Measurements from ENCODE around the gene RASGRF2.
"Not testable (repeated sequence)": the region's sequence is repeated elsewhere in the genome, so short reads cannot be mapped to it uniquely, and the experiment has no call there.

The RASGRF2 gene

DNA sequence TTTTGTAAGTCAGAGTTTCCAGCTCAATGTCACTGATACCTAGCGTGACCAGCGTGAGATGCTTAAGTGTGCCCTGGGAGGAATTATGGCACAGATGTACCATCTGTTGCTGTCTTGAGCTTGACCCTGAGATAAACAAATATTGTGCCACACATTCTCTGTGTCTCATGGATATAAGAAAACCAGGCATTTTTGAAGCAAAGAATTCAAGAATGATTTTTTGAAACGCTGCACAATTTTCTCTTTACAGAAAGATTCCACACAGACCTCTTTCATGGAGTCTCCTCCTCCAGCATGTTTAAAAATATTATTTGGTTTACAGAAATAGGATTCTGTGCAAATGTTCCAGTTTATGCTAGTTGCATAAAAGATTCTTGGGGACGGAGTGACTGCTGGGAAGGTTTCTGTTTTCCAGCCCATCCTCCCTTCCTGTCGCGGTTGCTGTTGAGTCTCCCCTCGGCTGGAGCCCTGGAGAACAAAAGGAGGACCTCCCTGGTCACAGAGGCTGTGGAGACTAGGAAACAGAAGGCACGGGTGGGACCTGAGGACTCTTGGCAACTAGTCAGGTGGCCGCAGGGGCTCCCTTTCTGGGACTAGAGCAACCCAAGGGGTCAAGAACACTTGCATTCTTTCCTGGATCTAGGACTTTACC is 120.8 kb downstream of the RASGRF2 start:
- DNase-seq: no peak

DNA sequence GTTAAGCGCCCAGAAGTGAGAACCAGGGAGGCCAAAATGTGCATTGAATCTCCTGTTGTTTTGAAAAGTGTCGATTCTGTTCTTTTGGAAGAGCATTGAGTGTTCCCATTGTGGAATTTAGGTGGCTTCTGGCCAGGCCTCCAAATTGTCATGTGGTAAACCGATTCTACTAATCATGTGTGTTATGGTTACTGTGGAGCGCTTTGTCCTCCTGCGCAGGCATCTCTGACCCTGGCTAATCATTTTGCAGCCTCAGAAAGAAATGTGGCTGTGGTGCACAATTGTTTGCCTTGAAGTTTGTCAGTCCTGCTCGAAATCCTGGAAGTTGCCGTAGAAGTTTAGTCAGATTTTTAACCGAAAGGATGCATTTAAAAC is 121.3 kb downstream of the RASGRF2 start:
- DNase-seq: no peak

DNA sequence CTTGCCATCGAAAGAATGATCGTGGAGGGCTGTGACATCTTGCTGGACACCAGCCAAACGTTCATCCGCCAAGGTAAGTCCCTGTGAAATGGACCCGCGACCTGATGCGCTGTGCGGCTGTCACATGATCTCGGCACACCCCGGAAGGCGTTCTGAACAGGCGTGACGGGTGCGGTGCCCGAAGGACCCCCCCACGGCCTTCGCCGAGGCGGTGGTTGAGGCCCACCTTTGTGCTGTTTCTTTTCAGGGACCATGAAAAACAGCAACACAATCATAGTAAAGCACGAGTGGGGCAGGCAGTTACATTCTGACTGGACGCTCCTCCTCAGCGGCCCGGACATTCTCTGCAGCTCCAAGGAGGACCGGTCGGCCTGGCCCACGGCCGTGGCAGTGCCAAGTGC is 126.7 kb downstream of the RASGRF2 start:
- DNase-seq: no peak

DNA sequence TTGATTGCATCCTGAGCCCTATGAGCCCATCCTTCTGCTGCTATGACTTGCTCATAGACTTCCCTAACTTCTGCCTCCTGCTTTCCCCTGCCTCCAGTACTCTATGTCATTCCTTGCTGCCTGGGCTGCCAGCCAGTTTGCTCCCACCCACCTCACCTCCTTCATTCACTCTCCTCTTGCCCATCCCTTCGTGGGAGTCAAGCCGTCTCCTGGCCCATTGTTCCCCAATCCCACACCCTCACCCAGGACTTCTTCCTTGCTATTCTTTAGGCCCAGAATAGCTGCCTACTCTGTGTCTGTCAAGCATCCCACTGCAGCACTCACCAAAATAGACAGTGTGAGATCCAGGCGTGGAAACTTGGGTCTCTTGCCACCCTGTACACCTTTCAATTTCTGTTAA is 131.0 kb downstream of the RASGRF2 start:
- no peak for DNase-seq

DNA sequence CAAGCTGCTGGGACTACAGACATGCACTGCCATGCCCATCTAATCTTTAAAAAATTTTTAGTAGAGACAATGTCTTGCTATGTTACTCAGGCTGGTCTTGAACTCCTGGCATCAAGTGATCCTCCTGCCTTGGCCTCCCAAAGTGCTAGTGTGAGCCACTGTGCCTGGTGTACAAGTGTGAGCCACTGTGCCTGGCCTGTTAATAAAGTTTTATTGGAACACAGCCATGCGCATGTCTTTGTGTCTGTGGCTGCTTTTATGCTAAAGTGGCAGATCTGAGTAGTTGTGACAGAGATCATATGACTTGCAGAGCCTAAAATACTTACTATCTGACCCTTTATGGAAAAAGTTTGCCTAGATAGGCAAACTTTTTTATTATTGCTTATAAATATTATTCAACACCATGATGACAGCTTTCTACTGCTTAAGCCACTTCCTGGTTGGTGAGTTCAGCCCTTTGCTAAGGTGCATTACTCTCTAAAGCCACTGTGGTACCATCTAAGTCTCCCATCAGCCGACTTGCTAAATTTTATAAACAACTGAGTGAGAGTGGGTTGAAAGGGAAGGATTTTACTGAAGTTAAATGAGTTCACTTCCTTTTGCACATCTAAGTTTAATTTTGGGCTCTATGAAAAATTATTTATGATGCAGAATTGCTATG is 133.5 kb downstream of the RASGRF2 start:
- no peak for DNase-seq

DNA sequence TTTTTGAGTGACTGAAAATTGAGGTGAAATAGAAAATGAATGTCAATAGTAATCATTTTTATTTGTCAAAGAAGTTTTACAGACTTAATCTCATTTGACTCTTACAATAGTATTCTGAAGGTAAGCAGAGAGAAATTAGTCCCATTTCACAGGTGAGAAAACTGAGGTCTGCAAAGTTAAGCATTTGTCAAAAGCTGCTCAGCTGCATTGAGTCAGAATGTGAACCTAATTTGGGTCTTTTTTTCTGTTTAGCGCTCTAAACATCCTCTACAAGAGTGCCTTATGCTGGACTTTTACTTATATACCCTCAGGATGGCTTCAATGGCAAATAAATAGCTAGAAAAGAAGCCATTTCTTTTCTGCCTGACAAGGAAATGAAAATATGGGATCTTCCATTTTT is 135.7 kb downstream of the RASGRF2 start:
- DNase-seq: no peak

DNA sequence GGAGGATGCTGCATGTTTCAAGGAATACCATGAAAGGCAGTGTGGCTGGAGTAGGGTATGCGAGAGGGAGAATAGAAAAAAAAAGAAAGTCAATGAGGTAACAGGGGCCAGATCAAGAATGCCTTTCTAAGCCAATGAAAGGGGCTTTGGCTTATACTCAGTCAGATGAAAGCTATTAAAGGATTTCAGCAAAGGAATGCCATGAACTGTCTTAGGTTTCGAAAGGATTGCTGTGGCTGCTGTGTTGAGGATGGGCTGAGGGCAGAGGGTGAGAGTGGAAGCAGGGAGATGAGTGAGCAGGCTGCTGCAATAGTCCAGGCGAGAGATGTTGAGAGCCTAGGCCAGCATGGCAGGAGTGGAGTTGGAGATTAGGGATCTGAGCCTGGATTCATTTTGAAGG is 137.6 kb downstream of the RASGRF2 start:
- DNase-seq: no peak

DNA sequence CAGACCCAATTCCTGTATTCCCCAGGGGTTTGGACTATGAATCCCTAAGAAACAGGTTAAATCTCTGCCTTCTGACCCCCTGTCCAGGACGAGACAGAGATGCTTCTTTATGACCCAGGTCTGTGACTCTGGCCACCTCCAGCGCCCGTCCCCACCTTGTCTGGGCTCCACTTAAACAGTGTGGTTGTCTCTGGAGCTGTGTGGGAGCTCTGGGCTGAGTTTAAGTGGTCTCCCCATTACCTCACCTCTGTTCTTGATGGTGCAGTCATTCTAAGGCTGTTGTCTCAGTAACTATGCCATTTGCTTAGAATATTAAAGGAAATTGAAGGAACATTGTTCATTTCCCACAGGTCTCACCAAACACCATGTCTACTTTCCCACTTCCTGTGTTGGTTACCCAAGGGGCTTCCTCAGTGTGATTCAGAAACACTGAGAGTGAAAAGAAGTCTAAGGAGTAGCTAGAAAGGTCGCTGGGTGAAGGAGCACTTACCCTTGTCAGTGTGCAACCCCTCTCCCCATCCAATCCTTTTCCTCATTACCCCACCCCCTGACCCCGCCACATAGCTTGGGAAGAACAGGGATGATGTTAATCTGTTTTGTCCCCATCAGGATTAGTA is 145.2 kb downstream of the RASGRF2 start:
- DNase-seq: no peak

DNA sequence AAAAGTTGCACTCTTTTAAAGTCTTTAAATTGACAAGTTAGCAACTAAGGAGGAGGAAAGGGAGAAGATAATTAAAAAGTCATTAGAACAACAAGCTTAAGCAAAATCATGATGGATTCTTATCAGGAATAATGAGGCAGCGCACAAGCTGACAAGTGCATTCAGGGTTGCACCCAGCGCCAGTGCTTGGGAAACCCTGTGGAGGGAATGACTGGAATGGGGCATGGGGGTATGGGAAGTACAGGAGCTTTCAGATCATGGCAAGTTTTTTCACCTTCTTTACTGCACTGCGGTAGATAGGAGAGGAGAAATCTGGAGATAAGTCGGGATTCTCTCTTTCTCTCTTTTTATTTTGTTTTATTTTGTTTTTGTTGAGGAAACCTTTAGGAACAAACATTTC is 155.1 kb downstream of the RASGRF2 start:
- DNase-seq: no peak

DNA sequence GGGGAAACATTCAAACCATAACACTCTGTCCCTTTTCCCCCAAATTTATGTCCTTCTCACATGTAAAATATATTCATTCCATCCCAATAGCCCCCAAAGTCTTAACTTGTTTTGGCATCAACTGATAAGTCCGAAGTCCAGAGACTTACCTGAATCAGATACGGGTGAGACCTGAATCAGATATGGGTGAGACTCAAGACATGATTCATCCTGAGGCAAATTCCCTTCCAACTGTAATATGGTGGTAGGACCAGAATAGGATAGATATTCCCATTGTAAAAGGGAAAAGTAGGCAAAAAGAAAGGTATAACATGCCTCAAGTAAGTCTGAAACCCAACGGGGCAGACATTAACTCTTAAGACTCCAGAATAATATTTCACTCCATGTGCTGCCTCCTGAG is 157.4 kb downstream of the RASGRF2 start:
- DNase-seq: no peak

DNA sequence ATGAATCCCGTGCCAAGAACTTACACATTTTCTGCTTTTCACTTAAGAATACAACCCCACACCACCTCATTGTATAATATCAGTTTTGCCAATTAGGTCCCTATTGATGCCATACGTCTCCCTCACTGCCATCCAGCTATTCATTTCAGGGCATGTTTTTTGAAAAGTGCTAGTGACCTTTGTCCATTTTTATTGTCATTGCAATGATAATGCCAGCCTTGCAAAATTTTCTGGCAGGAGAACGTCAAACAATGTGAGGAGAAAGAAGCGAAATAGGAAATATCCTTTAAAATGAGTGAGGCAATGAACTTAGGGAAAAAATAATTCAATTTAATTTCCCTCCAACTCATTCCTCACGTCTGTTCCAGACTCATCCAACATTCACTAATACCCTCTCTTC is 161.1 kb downstream of the RASGRF2 start:
- no peak for DNase-seq

DNA sequence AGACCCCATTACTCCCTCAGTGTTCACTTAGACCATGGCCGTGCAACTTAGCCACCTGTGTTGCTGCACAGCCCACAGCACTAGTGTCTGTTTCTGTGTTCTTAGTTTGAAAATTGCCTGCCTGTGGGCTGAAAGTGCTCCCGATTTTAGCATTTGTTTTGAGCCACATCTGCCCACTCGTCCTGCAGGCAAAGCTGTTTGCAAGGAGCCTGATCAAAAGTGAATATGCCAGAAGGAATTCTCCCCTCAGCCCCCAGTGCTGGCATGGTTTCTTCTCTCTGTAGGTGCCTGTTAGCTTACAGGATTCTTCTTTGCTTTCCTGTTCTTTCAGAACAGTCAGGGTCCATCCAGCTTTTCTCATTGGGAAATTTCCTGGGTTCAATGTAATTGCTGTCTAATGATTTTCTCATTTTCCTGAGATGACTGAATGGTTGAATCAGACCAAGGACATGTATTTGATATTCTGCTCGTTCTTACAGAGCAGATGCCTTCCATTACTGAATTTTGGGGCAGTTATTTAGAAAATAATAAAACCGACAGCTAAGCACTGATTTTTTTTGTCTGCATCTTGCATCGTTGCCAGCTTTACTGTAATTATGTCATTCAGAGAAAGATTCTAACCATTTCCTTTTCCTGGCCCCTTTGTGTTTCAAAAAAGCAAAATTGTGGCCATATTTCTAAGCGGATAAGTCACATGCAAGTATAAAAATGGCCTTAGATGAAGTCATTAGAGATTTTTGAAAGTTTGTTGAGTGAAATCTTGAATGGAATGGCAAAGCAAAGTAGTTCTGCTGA is 161.9 kb downstream of the RASGRF2 start:
- DNase-seq: no peak

DNA sequence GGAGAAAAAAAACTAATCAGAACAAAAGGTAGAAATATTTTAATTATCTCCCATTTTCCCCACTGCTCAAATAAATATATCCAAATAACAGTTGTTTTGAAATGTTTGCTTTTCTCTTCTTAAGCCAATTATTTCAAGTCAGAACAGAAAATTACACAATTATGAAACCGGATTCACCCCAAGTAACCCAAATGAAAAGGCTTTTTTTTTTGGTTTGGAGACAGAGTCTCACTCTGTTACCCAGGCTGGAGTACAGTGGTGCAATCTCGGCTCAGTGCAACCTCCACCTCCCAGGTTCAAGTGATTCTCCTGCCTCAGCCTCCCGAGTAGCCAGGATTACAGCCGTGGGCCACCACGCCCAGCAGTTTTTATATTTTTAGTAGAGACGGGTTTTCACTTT is 164.5 kb downstream of the RASGRF2 start:
- not testable (repeated sequence) for DNase-seq

DNA sequence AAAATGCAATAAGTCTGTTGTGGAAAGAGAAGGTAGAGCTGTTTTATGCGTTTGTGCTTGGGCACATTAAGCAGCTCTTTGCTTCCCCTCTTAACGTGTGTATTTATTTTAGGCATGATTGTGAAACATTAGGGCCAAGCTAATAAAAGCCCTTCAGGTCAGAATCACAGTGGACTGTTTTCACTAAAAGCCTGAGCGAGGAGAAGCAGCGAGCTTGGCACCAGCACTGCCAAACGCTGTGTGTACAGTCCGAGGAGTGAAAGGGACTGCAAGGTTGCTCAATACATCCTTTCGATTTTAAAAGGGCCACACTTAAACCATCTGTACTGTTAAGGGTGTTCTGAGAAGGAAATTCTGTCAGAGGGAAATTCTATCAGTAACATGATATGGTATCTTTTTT is 165.8 kb downstream of the RASGRF2 start:
- DNase-seq: no peak

DNA sequence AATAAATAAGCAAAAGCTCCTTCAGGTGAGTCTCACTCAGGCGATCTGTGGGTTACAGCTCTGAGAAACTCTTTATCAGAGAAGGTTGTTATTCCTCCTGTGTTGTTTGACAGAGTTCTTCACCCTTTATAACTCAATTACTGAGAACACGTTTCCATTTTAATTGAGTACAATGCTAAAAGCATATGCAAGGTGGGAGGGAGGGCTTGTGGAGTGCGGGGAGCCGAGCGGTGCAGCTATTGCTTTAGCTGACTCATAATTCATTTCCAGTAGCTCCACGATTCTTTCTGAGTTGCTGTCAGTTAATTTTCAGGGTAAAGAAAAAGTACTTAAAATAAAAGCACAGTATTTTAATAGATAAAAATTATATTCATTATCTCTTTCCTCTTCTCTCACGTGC is 168.3 kb downstream of the RASGRF2 start:
- DNase-seq: no peak

DNA sequence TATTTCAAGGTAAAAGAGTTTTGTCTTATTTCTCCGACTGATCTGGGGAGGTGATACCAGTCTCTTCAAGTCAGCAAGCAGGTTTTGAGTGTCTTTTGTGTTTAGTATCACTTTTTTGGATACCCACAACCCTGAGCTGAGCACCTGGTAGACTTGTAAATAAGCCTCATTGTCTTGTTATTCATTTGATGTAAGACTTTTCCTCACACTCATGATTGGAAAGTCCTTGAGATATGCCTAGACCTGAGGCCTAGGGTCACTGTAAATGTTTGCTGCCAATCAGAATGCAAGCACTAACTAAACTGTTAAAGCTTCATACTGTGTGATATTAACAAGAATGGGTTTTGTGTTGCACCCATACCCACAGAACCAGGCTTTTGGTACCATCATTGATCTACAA is 172.2 kb downstream of the RASGRF2 start:
- no peak for DNase-seq

DNA sequence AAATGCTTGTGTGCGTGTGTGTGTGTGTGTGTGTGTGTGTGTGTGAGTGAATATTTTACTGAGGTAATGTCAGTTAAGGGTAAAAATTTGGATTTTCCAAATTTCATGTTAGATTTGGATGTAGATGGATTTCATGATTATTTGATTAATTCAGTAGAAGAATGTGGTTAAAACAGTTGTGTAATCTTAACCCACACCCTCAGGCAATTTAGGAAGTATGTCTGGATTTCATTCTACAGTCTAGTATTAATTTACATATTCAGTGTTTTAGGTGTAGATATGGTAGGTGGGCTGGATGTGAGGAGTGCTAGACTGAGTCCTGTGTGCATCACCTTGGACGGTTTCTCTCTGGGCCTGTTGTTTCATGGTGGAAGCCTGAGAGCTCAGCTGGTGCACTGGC is 173.9 kb downstream of the RASGRF2 start:
- DNase-seq: no peak

DNA sequence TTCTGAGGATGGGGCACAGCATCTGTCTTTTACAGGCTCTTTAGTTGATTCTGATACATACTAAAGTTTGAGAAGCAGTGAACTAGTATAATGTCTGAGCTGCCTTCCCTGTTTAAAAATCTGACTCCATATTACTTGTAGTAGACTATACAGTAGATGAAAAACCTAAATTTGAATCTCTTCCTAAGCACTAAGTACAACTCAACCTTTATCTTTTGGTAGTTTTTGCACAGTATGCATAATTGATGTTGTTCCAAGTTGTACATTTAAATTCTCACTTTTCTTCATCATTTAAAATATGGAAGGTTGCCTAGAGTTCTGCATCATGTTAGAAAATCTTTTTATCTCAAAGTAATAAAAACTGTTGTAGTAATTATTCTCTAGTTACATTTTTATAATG is 174.4 kb downstream of the RASGRF2 start:
- DNase-seq: no peak

DNA sequence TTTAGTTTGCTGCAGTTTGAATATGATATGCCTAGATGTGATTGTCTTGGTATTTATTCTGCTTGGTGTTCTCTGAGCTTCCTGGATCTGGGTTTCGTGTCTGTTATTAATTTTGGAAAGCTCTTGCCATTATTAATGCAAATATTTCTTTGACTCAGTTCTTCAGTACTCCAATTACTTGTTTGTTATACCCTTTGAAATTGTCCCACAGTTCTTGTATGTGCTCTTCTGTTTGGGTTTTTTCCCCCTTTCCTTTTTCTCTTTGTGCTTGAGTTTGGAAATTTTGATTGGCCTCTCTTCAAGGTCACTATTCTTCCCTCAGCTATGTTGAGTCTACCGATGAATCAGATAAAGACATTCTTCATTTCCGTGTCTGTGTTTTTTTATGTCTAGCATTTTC is 176.4 kb downstream of the RASGRF2 start:
- DNase-seq: no peak

DNA sequence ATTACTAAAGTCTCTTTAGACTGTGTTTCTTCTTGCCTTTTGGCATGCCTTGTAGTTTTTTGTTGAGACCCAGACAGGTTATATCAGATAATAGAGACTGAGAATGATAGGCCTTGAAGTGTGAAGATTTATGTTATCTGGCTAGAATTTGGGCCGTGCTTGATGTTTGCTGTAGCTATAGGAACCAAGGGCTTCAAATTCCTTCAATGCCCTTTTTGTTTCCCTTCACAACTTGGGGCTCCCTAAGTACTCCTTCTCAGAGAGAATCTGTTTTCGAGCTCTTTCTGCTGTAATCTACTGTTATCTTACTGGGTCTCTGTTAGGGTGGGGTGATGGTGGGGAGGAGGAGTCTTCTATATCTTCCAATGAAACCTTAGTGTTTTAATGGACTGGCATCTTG is 177.7 kb downstream of the RASGRF2 start:
- no peak for DNase-seq

DNA sequence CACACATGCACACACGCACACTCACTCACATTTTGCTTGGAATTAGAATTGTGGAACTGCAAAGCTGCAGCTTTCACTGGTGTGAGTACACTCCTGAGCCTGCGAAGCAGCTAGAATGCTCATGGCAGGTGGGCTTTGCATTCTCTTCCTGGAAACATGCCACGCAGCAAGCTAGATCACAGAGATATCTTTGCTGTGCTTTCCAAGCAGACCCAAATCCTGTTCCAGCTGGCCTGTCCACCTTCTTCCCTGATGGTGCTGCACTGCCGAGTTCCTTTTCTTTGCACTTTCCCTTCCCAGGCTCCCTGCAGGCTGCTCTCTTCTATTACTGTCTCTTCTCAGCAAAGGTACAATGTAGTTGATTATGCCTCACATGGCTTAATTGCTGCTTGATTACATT is 180.3 kb downstream of the RASGRF2 start:
- DNase-seq: no peak

DNA sequence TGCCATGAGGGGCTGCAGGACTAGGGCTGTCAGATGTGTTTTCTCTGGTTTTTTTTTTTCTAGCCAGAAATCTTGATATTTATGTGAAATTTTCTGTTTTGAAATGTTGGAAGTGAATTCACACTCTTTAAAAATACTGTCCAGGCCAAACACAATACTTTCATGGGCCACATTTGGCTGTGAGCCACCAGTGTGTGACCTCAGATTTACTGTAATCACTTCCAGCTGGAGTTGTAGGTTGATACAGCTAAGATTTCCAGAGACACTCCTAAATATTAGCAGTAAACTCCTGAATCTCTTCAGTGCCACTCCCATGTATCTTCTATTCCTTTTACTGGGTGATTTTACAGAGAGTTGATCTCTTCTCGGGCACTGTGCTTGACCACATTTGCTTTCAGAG is 180.8 kb downstream of the RASGRF2 start:
- DNase-seq: no peak

DNA sequence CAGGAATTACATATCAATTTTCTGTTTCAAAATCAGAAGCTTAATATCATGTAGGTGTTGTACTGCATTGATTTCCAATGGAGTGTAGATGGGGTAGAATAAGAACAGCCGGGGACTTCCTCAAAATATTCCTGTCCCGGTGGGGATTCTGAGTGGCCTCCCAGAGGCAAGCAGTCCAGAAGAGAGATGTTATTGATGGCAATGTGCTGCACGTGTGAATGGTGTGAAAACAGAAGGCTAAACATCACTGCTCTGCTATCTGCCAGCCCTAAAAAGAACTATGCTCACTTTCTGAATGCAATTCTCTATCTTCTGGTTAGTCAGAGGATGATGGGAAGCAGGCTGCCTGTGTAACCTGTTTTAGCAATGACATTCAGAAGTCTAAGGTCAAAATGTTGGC is 181.9 kb downstream of the RASGRF2 start:
- no peak for DNase-seq

Measured in CD4-positive, alpha-beta T cell treated with Interleukin-1 beta for 1 hour (primary cell).